Hepatocyte (in vitro differentiated cells): ENCODE measurements around the gene GOLT1A. TPM values are rescaled to one million over a fixed set of nuclear protein-coding genes. Genes with fewer than 3 reads are reported as not detected.

Source experiments
- DNase-seq: peaks from one replicate; pipeline ENCODE4 v3.0.0-alpha.2; 2016; ENCODE audit warnings: low spot score
- H2AFZ ChIP-seq: fragments of 200-600 bp; sonication (generic); 2 replicates; pipeline ENCODE4 v1.6.0; 2016; ENCODE audit warnings: antibody characterized with exemption, mild to moderate bottlenecking
- H3K27ac ChIP-seq: fragments of 200-600 bp; sonication (generic); 2 replicates; pipeline ENCODE4 v1.5.1; 2016; ENCODE audit warnings: mild to moderate bottlenecking
- H3K27me3 ChIP-seq: fragments of 200-600 bp; sonication (generic); 2 replicates; pipeline ENCODE4 v1.6.1; 2016
- H3K36me3 ChIP-seq: fragments of 200-600 bp; sonication (generic); replicated peaks from 2 replicates; pipeline ENCODE4 v1.5.1; 2016; ENCODE audit warnings: low read depth; ENCODE audit not compliant: insufficient read depth
- H3K4me1 ChIP-seq: fragments of 200-600 bp; sonication (generic); 2 replicates; pipeline ENCODE4 v1.5.1; 2016; ENCODE audit warnings: mild to moderate bottlenecking, moderate library complexity; ENCODE audit not compliant: insufficient read depth
- H3K4me2 ChIP-seq: fragments of 200-600 bp; sonication (generic); 2 replicates; pipeline ENCODE4 v1.6.0; 2016
- H3K4me3 ChIP-seq: fragments of 200-600 bp; sonication (generic); 2 replicates; pipeline ENCODE4 v1.5.1; 2016; ENCODE audit warnings: mild to moderate bottlenecking
- H3K79me2 ChIP-seq: fragments of 200-600 bp; sonication (generic); 2 replicates; pipeline ENCODE4 v1.6.0; 2017; ENCODE audit warnings: mild to moderate bottlenecking
- H3K9me2 ChIP-seq: fragments of 200-600 bp; sonication (generic); replicated peaks from 2 replicates; pipeline ENCODE4 v1.6.0; 2017; ENCODE audit warnings: mild to moderate bottlenecking; ENCODE audit not compliant: insufficient read depth
- H3K9me3 ChIP-seq: fragments of 200-600 bp; sonication (generic); 2 replicates; pipeline ENCODE4 v1.5.1; 2016; ENCODE audit warnings: low read depth, mild to moderate bottlenecking
- H4K20me1 ChIP-seq: fragments of 200-600 bp; sonication (generic); 2 replicates; pipeline ENCODE4 v1.6.0; 2016; ENCODE audit warnings: mild to moderate bottlenecking; ENCODE audit not compliant: insufficient read depth, poor library complexity, severe bottlenecking
- EZH2 ChIP-seq: fragments of 200-600 bp; sonication (generic); IDR thresholded peaks from 2 replicates; pipeline ENCODE4 v1.6.1; 2016; ENCODE audit warnings: antibody characterized with exemption, mild to moderate bottlenecking, borderline replicate concordance
- EZH2phosphoT487 ChIP-seq: fragments of 200-600 bp; sonication (generic); IDR thresholded peaks from one replicate; pipeline ENCODE4 v1.6.1; 2018; ENCODE audit warnings: antibody characterized with exemption, mild to moderate bottlenecking, low read depth, moderate library complexity; ENCODE audit not compliant: unreplicated experiment, severe bottlenecking
- WGBS: methylation state at CpG from one replicate; pipeline ENCODE4 v1.1.6; 2016; ENCODE audit warnings: low lambda C conversion rate; ENCODE audit errors: missing lambda C conversion rate; 5-methylcytosine and 5-hydroxymethylcytosine counted together
- polyA plus RNA-seq: library from polyadenylated mRNA; unstranded; fragments of >200 nt; fragmentation: Nextera tagmentation; extraction: Ambion mirVana; gene quantifications from 2 replicates; pipeline ENCODE4 v1.2.1, GENCODE V29; 2016
- total RNA-seq: library from RNA; depleted of rRNA; stranded (reverse); fragments of >200 nt; gene quantifications from 2 replicates; pipeline ENCODE4 v1.2.3, GENCODE V29; 2014
- TF ChIP-seq, protein P1 (sequence below): fragments of 200-600 bp; sonication (generic); IDR thresholded peaks from 2 replicates; pipeline ENCODE4 v1.5.1; 2016; ENCODE audit warnings: antibody characterized with exemption, mild to moderate bottlenecking; ENCODE audit not compliant: poor library complexity

GOLT1A gene
- total and polyA plus RNA-seq, 2 experiments from 2014 or later = 13.6 to 36.0 TPM

DNA sequence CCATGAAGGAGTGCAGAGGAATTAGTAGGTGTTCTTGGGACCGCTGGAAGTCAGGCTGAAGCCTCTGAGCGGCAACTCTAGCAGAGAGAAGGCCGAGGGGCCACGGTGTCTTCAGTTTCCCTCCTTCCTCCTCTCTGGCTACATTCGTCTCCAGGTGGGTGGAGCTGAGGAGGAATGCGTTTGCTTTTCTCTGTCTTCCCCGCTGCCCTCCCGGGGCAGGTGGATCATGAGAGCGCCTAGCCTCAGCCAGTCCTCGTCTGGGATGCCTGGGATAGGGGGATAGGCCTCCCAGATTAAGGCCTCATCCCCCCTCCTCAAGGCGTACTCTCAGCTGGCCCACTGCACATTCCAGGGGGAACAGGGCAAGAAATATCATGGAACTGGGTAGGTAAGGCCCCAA, 7.5 kb upstream of the GOLT1A start:
- no peak for DNase-seq
- no peak overlapping the region for H3K4me3 ChIP-seq
- no peak overlapping the region for H3K27ac ChIP-seq
- H3K9me2 ChIP-seq = no peaks in the 10 kb centered on the region
- H2AFZ ChIP-seq = no peak overlapping the region
- no peaks in the 10 kb centered on the region for H3K79me2 ChIP-seq
- H3K36me3 ChIP-seq = no peaks in the 10 kb centered on the region
- no peaks in the 10 kb centered on the region for H3K9me3 ChIP-seq
- TF ChIP-seq EZH2phosphoT487 = no peak
- TF ChIP-seq, protein P1, sequence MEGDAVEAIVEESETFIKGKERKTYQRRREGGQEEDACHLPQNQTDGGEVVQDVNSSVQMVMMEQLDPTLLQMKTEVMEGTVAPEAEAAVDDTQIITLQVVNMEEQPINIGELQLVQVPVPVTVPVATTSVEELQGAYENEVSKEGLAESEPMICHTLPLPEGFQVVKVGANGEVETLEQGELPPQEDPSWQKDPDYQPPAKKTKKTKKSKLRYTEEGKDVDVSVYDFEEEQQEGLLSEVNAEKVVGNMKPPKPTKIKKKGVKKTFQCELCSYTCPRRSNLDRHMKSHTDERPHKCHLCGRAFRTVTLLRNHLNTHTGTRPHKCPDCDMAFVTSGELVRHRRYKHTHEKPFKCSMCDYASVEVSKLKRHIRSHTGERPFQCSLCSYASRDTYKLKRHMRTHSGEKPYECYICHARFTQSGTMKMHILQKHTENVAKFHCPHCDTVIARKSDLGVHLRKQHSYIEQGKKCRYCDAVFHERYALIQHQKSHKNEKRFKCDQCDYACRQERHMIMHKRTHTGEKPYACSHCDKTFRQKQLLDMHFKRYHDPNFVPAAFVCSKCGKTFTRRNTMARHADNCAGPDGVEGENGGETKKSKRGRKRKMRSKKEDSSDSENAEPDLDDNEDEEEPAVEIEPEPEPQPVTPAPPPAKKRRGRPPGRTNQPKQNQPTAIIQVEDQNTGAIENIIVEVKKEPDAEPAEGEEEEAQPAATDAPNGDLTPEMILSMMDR = no peak
- no peak for TF ChIP-seq EZH2
- H4K20me1 ChIP-seq = no peaks in the 10 kb centered on the region
- peaks cover 7% of the 10 kb centered on the region for H3K4me1 ChIP-seq
- 73% methylated on average over 11 of the region's 11 CpGs for WGBS
- no peaks in the 10 kb centered on the region for H3K27me3 ChIP-seq
- H3K4me2 ChIP-seq = no peak overlapping the region

DNA sequence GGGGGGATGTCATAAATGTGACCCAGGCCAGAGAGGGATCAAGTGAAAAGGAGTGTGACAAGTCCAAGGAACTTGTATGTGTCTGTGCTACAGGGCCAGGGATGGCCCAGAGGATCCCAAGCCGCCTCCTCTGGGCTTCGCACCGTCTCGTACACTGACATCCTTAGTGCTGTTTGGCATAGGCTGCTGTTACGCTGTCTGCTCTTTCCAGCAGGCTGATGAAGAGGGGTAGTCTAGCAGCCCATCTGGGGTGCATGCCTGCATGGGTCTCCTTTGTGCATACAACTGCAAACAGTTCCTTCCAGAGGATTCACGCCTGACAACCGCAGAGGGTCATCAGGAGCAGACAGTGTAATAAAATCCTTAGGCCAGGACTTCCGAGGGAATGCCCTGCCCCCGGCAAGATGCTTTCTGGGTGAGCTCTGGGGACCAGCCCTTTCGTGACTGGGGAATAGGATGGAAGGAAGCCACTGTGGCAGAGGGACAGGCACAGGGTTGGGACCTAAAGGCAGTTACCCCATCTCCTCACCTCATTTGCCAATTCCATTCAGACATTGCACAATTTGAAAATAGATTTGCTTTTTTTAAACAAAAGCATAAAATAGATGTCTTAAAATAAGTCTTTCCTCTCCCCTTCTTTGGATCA, 6.3 kb upstream of the GOLT1A start:
- no peaks in the 10 kb centered on the region for H3K9me2 ChIP-seq
- H2AFZ ChIP-seq = no peak overlapping the region
- TF ChIP-seq, protein P1 = no peak
- H3K27ac ChIP-seq = no peak overlapping the region
- WGBS = 80% methylated on average over 10 of the region's 10 CpGs
- no peaks in the 10 kb centered on the region for H3K9me3 ChIP-seq
- H3K4me1 ChIP-seq = no peaks in the 10 kb centered on the region
- no peaks in the 10 kb centered on the region for H3K79me2 ChIP-seq
- no peak for DNase-seq
- H3K27me3 ChIP-seq = no peaks in the 10 kb centered on the region
- H3K4me2 ChIP-seq = no peak overlapping the region
- no peak overlapping the region for H3K4me3 ChIP-seq
- no peaks in the 10 kb centered on the region for H3K36me3 ChIP-seq
- no peaks in the 10 kb centered on the region for H4K20me1 ChIP-seq

DNA sequence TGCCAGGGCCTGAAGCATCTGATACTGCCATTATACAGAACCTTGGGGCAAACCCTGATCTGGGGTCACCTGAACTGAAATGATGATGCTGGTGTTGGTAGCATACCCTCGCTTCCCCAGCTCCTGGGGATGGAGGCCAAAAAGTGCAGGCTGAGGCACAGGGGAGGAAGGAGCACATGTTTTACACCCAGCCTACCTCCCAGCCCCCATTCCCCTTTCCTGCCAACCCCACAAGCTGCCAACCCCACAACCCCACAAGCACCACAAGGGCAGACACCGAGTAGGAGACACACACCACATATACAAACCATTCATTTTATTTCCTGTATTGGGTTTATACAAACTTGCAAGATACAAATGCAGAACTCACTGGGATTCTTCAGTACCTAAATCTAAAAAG, 4.8 kb upstream of the GOLT1A start:
- no peaks in the 10 kb centered on the region for H3K9me2 ChIP-seq
- H3K4me3 ChIP-seq = no peak overlapping the region
- 80% methylated on average over 2 of the region's 2 CpGs for WGBS
- H3K9me3 ChIP-seq = no peaks in the 10 kb centered on the region
- TF ChIP-seq EZH2 = no peak
- H3K27ac ChIP-seq = no peak overlapping the region
- H3K79me2 ChIP-seq = no peaks in the 10 kb centered on the region
- H3K4me2 ChIP-seq = no peak overlapping the region
- H3K4me1 ChIP-seq = no peaks in the 10 kb centered on the region
- no peak for DNase-seq
- H3K27me3 ChIP-seq = no peaks in the 10 kb centered on the region
- no peak overlapping the region for H2AFZ ChIP-seq
- H3K36me3 ChIP-seq = no peaks in the 10 kb centered on the region
- no peaks in the 10 kb centered on the region for H4K20me1 ChIP-seq

DNA sequence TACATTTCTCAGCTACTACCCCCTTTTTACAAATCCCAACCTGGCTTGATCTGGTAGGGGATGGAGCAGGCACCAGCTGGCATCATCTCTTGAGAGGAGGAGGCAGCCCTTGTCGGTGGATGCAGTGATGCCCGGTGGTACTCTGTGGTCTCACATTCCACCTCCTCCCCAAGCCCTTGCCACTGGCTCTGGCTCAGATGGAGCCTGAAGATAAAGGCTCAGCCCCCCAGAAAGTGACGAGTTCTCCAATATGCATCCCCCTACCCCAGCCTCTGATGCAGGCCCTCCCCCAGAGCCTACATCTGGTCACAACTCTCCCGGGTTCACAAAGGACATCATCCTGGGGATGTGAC, 3.8 kb upstream of the GOLT1A start:
- no peak overlapping the region for H3K27ac ChIP-seq
- no peaks in the 10 kb centered on the region for H3K4me1 ChIP-seq
- H3K27me3 ChIP-seq = no peaks in the 10 kb centered on the region
- no peaks in the 10 kb centered on the region for H3K9me3 ChIP-seq
- H3K4me3 ChIP-seq = no peak overlapping the region
- H3K79me2 ChIP-seq = peaks cover 9% of the 10 kb centered on the region
- H3K36me3 ChIP-seq = no peaks in the 10 kb centered on the region
- H3K4me2 ChIP-seq = no peak overlapping the region
- WGBS = 74% methylated on average over 4 of the region's 4 CpGs
- no peaks in the 10 kb centered on the region for H4K20me1 ChIP-seq
- no peak for DNase-seq
- TF ChIP-seq, protein P1 = no peak
- TF ChIP-seq EZH2 (no peak), EZH2phosphoT487 (no peak)
- H2AFZ ChIP-seq = no peak overlapping the region
- H3K9me2 ChIP-seq = no peaks in the 10 kb centered on the region
